Neural cell (in vitro differentiated cells): Measurements from ENCODE around the gene OR4E1. TPM values are rescaled to one million over a fixed set of nuclear protein-coding genes. Genes with fewer than 3 reads are reported as not detected.

ENCODE experiments used
- H2AFZ ChIP-seq: fragments of 200-600, 300-800 bp; sonication (generic), shearing (Covaris generic); 2 replicates; pipeline ENCODE4 v1.6.0; 2014; ENCODE audit warnings: low read depth, mild to moderate bottlenecking, antibody characterized with exemption, low read length, moderate library complexity
- H3F3A ChIP-seq: fragments of 200-600 bp; shearing (Covaris generic); 2 replicates; pipeline ENCODE4 v1.6.1; 2016; ENCODE audit warnings: mild to moderate bottlenecking, moderate library complexity, mixed read lengths, antibody characterized with exemption, low read length; ENCODE audit not compliant: insufficient read depth, poor library complexity, severe bottlenecking
- H3K27ac ChIP-seq: fragments of 200-600, 300-800 bp; sonication (generic), shearing (Covaris generic); 2 replicates; pipeline ENCODE4 v1.5.1; 2014; ENCODE audit warnings: mild to moderate bottlenecking, low read length, moderate library complexity
- H3K27me3 ChIP-seq: fragments of 300-800, 200-600 bp; sonication (generic), shearing (Covaris generic); 2 replicates; pipeline ENCODE4 v1.6.0; 2014; ENCODE audit warnings: mild to moderate bottlenecking, low read depth, low read length, moderate library complexity; ENCODE audit not compliant: insufficient read depth
- H3K36me3 ChIP-seq: fragments of 300-800, 200-600 bp; sonication (generic), shearing (Covaris generic); 2 replicates; pipeline ENCODE4 v1.5.1; 2014; ENCODE audit warnings: mild to moderate bottlenecking, antibody characterized with exemption, low read length, moderate library complexity; ENCODE audit not compliant: insufficient read depth
- H3K4me2 ChIP-seq: fragments of 300-800, 200-600 bp; sonication (generic), shearing (Covaris generic); 2 replicates; pipeline ENCODE4 v1.6.0; 2014; ENCODE audit warnings: mild to moderate bottlenecking, low read length
- H3K4me3 ChIP-seq: fragments of 300-800, 200-600 bp; sonication (generic), shearing (Covaris generic); 2 replicates; pipeline ENCODE4 v1.5.1; 2014; ENCODE audit warnings: mild to moderate bottlenecking, low read length, moderate library complexity
- H3K79me2 ChIP-seq: fragments of 200-600 bp; shearing (Covaris generic); replicated peaks from 2 replicates; pipeline ENCODE4 v1.6.0; 2014; ENCODE audit warnings: mild to moderate bottlenecking, low read length, moderate library complexity; ENCODE audit not compliant: insufficient read depth
- H3K9ac ChIP-seq: fragments of 300-800, 200-600 bp; sonication (generic), shearing (Covaris generic); 2 replicates; pipeline ENCODE4 v1.6.1; 2016; ENCODE audit warnings: mild to moderate bottlenecking, low read length, mixed read lengths
- H3K9me2 ChIP-seq: fragments of 200-600 bp; shearing (Covaris generic); 2 replicates; pipeline ENCODE4 v1.6.1; 2016; ENCODE audit warnings: mild to moderate bottlenecking, low read length, mixed read lengths; ENCODE audit not compliant: insufficient read depth
- H3K9me3 ChIP-seq: fragments of 200-600, 300-800 bp; sonication (generic), shearing (Covaris generic); 2 replicates; pipeline ENCODE4 v1.6.1; 2016; ENCODE audit warnings: mild to moderate bottlenecking, mixed run types, low read length, moderate library complexity, mixed read lengths
- H4K20me1 ChIP-seq: fragments of 200-600 bp; shearing (Covaris generic); 2 replicates; pipeline ENCODE4 v1.6.1; 2016; ENCODE audit warnings: mild to moderate bottlenecking, mixed run types; ENCODE audit not compliant: insufficient read depth
- EP300 ChIP-seq: fragments of 450-650 bp; conservative IDR thresholded peaks from 2 replicates; pipeline ENCODE4 v1.6.1; 2014; ENCODE audit warnings: antibody characterized with exemption, mild to moderate bottlenecking, moderate library complexity; ENCODE audit not compliant: poor library complexity, severe bottlenecking
- EZH2 ChIP-seq: fragments of 200-600, 300-800 bp; shearing (Covaris generic), sonication (generic); IDR thresholded peaks from 2 replicates; pipeline ENCODE4 v1.6.1; 2014; ENCODE audit warnings: antibody characterized with exemption, low read length, borderline replicate concordance, mild to moderate bottlenecking; ENCODE audit not compliant: insufficient read depth, poor library complexity, severe bottlenecking
- MXI1 ChIP-seq: fragments of 450-650 bp; conservative IDR thresholded peaks from 2 replicates; pipeline ENCODE4 v1.6.1; 2014; ENCODE audit warnings: antibody characterized with exemption, mild to moderate bottlenecking; ENCODE audit not compliant: poor library complexity, severe bottlenecking
- POLR2AphosphoS5 ChIP-seq: IDR thresholded peaks from 2 replicates; pipeline ENCODE4 v1.6.1; 2012
- RAD21 ChIP-seq: fragments of 450-650 bp; conservative IDR thresholded peaks from 2 replicates; pipeline ENCODE4 v1.6.1; 2014; ENCODE audit warnings: antibody characterized with exemption, mild to moderate bottlenecking, moderate library complexity
- SMC3 ChIP-seq: fragments of 450-650 bp; conservative IDR thresholded peaks from 2 replicates; pipeline ENCODE4 v1.6.1; 2014; ENCODE audit warnings: antibody characterized with exemption, mild to moderate bottlenecking, moderate library complexity; ENCODE audit not compliant: poor library complexity
- TAF1 ChIP-seq: IDR thresholded peaks from 2 replicates; pipeline ENCODE4 v1.6.1; 2012; ENCODE audit warnings: low read depth
- polyA plus RNA-seq: library from polyadenylated mRNA; depleted of rRNA; stranded (reverse); fragments of >200 nt; gene quantifications from 2 replicates; pipeline ENCODE4 v1.2.3, GENCODE V29; 2014
- TF ChIP-seq, protein P1 (sequence below): fragments of 450-650 bp; IDR thresholded peaks from 2 replicates; pipeline ENCODE4 v1.5.1; 2014; ENCODE audit warnings: antibody characterized with exemption, mild to moderate bottlenecking, moderate library complexity; ENCODE audit not compliant: poor library complexity, severe bottlenecking
- TF ChIP-seq, protein P2 (sequence below): IDR thresholded peaks from 2 replicates; pipeline ENCODE4 v1.6.1; 2012; ENCODE audit warnings: borderline replicate concordance

The OR4E1 gene
- polyA plus RNA-seq, 1 donor from 2014 or later, result not detected

DNA sequence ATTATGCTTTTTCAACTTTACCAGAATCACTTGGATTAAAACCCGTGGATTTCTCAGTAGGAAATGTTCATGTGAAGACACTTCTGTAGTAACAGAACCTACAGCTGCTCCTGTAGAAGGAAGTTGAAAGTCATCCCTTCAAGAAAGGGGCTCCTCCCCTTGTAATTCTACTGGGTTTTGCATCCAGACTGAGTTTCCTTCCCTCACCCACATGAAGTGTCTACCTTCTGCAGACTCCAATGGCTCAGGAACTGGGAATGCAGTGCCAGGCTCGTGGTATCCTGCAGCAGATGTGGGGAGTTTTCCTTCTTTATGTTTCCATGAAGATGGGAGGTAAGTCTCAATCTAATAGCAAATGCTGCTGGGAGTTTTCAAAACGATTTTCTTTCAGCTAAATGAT is 30.9 kb downstream of the OR4E1 start:
- H2AFZ ChIP-seq, result no peak overlapping the region
- no peaks in the 10 kb centered on the region for H3K79me2 ChIP-seq
- no peaks in the 10 kb centered on the region for H3K9me2 ChIP-seq
- no peak overlapping the region for H3K27ac ChIP-seq
- no peak overlapping the region for H3K4me2 ChIP-seq
- H3K27me3 ChIP-seq, result no peaks in the 10 kb centered on the region
- H3K36me3 ChIP-seq, result no peaks in the 10 kb centered on the region
- H3F3A ChIP-seq, result no peaks in the 10 kb centered on the region
- no peak overlapping the region for H3K9ac ChIP-seq
- TF ChIP-seq POLR2AphosphoS5 (no peak), EP300 (no peak), RAD21 (no peak), TAF1 (no peak), SMC3 (no peak), MXI1 (no peak)
- TF ChIP-seq, protein P1, sequence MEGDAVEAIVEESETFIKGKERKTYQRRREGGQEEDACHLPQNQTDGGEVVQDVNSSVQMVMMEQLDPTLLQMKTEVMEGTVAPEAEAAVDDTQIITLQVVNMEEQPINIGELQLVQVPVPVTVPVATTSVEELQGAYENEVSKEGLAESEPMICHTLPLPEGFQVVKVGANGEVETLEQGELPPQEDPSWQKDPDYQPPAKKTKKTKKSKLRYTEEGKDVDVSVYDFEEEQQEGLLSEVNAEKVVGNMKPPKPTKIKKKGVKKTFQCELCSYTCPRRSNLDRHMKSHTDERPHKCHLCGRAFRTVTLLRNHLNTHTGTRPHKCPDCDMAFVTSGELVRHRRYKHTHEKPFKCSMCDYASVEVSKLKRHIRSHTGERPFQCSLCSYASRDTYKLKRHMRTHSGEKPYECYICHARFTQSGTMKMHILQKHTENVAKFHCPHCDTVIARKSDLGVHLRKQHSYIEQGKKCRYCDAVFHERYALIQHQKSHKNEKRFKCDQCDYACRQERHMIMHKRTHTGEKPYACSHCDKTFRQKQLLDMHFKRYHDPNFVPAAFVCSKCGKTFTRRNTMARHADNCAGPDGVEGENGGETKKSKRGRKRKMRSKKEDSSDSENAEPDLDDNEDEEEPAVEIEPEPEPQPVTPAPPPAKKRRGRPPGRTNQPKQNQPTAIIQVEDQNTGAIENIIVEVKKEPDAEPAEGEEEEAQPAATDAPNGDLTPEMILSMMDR, result no peak
- TF ChIP-seq, protein P2, sequence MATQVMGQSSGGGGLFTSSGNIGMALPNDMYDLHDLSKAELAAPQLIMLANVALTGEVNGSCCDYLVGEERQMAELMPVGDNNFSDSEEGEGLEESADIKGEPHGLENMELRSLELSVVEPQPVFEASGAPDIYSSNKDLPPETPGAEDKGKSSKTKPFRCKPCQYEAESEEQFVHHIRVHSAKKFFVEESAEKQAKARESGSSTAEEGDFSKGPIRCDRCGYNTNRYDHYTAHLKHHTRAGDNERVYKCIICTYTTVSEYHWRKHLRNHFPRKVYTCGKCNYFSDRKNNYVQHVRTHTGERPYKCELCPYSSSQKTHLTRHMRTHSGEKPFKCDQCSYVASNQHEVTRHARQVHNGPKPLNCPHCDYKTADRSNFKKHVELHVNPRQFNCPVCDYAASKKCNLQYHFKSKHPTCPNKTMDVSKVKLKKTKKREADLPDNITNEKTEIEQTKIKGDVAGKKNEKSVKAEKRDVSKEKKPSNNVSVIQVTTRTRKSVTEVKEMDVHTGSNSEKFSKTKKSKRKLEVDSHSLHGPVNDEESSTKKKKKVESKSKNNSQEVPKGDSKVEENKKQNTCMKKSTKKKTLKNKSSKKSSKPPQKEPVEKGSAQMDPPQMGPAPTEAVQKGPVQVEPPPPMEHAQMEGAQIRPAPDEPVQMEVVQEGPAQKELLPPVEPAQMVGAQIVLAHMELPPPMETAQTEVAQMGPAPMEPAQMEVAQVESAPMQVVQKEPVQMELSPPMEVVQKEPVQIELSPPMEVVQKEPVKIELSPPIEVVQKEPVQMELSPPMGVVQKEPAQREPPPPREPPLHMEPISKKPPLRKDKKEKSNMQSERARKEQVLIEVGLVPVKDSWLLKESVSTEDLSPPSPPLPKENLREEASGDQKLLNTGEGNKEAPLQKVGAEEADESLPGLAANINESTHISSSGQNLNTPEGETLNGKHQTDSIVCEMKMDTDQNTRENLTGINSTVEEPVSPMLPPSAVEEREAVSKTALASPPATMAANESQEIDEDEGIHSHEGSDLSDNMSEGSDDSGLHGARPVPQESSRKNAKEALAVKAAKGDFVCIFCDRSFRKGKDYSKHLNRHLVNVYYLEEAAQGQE, result no peak
- H4K20me1 ChIP-seq, result no peaks in the 10 kb centered on the region
- no peak overlapping the region for H3K4me3 ChIP-seq
- H3K9me3 ChIP-seq, result no peaks in the 10 kb centered on the region

DNA sequence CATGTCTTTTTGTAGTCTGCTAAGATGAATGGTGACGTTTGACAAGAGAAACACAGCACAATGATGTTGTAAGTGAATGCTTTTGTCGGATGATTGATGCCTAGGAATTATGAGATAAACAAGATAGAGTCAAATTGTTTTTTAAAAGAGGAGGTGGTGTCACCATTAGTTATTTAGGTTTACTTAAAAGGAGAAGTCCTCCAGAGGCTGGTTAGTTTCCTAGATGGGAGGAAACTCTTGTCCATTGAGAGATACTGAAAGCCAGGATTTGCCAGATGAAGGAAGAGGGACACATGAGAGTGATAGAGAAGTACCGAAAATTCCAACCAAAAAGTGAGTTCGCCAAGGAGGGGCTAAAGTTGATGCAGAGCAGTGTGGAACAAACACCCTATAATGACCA is 38.8 kb downstream of the OR4E1 start, which contains the start of gene OR10G2:
Gene OR10G2 (minus strand): TSS at position 101 of the 400 bp plus-strand sequence. CDS start 98 bp downstream, at position 3.
- Histone ChIP-seq H3K27ac (no peak within 1 kb of the TSS), H3K36me3 (no peaks in the 10 kb centered on the region), H3K9me3 (no peaks in the 10 kb centered on the region), H3F3A (no peaks in the 10 kb centered on the region), H4K20me1 (no peaks in the 10 kb centered on the region), H3K4me2 (no peak within 1 kb of the TSS), H2AFZ (no peak within 1 kb of the TSS), H3K9ac (no peak within 1 kb of the TSS), H3K4me3 (no peak within 1 kb of the TSS), H3K79me2 (no peaks in the 10 kb centered on the region), H3K27me3 (no peaks in the 10 kb centered on the region), H3K9me2 (no peaks in the 10 kb centered on the region)
- TF ChIP-seq SMC3 (no peak), TAF1 (no peak), POLR2AphosphoS5 (no peak), RAD21 (no peak), EZH2 (no peak), EP300 (no peak), MXI1 (no peak)
- TF ChIP-seq, protein P1, result no peak
- TF ChIP-seq, protein P2, result no peak
